ENCODE measurements around the gene DGKB. TPM values are rescaled to one million over a fixed set of nuclear protein-coding genes. Genes with fewer than 3 reads are reported as not detected.

Gene DGKB
- polyA plus RNA-seq, 4 donors, result 2.8 to 5.4 (median 3.4) TPM

- no peak for DNase-seq (ENCODE audit: low read depth in 4 of 4, low spot score in 3 of 4)
Measured at GRCh38 chr7:14191686-14192098, 710.9 kb downstream of the DGKB start.

GRCh38 chr7:14184292-14184864 is 718.2 kb downstream of the DGKB start:
- no peak for DNase-seq (ENCODE audit: low read depth in 4 of 4, low spot score in 3 of 4)

- no peak for DNase-seq (ENCODE audit: low read depth in 4 of 4, low spot score in 3 of 4)
Measured at GRCh38 chr7:14179781-14180180, 722.8 kb downstream of the DGKB start.

- no peak for DNase-seq (ENCODE audit: low read depth in 4 of 4, low spot score in 3 of 4)
Measured at GRCh38 chr7:14177876-14178275, 724.7 kb downstream of the DGKB start.

- DNase-seq (ENCODE audit: low read depth in 4 of 4, low spot score in 3 of 4), result no peak
Measured at GRCh38 chr7:14170872-14171271, 731.7 kb downstream of the DGKB start.

GRCh38 chr7:14158111-14158510 is 744.4 kb downstream of the DGKB start:
- no peak for DNase-seq (ENCODE audit: low read depth in 4 of 4, low spot score in 3 of 4)

GRCh38 chr7:14156436-14156835 is 746.1 kb downstream of the DGKB start:
- DNase-seq (ENCODE audit: low read depth in 4 of 4, low spot score in 3 of 4), result no peak

- DNase-seq (ENCODE audit: low read depth in 4 of 4, low spot score in 3 of 4), result no peak
Measured at GRCh38 chr7:14148974-14149373, 753.6 kb downstream of the DGKB start.

- no peak for DNase-seq (ENCODE audit: low read depth in 4 of 4, low spot score in 3 of 4)
Measured at GRCh38 chr7:14147532-14147931, 755.0 kb downstream of the DGKB start.

GRCh38 chr7:14144538-14144937 is 758.0 kb downstream of the DGKB start:
- DNase-seq (ENCODE audit: low read depth in 4 of 4, low spot score in 3 of 4), result no peak

GRCh38 chr7:14144109-14144508 is 758.4 kb downstream of the DGKB start:
- no peak for DNase-seq (ENCODE audit: low read depth in 4 of 4, low spot score in 3 of 4)

- no peak for DNase-seq (ENCODE audit: low read depth in 4 of 4, low spot score in 3 of 4)
Measured at GRCh38 chr7:14137676-14138075, 764.9 kb downstream of the DGKB start.

GRCh38 chr7:14133752-14134151 is 768.8 kb downstream of the DGKB start:
- DNase-seq (ENCODE audit: low read depth in 4 of 4, low spot score in 3 of 4), result no peak

GRCh38 chr7:14125998-14126397 is 776.6 kb downstream of the DGKB start:
- no peak for DNase-seq (ENCODE audit: low read depth in 4 of 4, low spot score in 3 of 4)

- no peak for DNase-seq (ENCODE audit: low read depth in 4 of 4, low spot score in 3 of 4)
Measured at GRCh38 chr7:14124716-14125115, 777.8 kb downstream of the DGKB start.

GRCh38 chr7:14123923-14124322 is 778.6 kb downstream of the DGKB start:
- DNase-seq (ENCODE audit: low read depth in 4 of 4, low spot score in 3 of 4), result no peak

- no peak for DNase-seq (ENCODE audit: low read depth in 4 of 4, low spot score in 3 of 4)
Measured at GRCh38 chr7:14115701-14116100, 786.9 kb downstream of the DGKB start.

GRCh38 chr7:14104861-14105260 is 797.7 kb downstream of the DGKB start:
- DNase-seq (ENCODE audit: low read depth in 4 of 4, low spot score in 3 of 4), result no peak

- DNase-seq (ENCODE audit: low read depth in 4 of 4, low spot score in 3 of 4), result no peak
Measured at GRCh38 chr7:14096159-14096558, 806.4 kb downstream of the DGKB start.

- DNase-seq (ENCODE audit: low read depth in 4 of 4, low spot score in 3 of 4), result no peak
Measured at GRCh38 chr7:14095233-14095950, 807.2 kb downstream of the DGKB start.

Data from left renal pelvis (tissue), 4 donors.